Cardiac fibroblast (primary cell): ENCODE measurements around the gene CERS4.
A peak's percentile ranks its signal among the peaks of the same experiment; 100 is the strongest.

Experiments
- DNase-seq, 2 donors: peaks; one replicate each; pipeline versions ENCODE4 v3.0.0 to v3.0.0-alpha.2; 2010; ENCODE audit warnings: low read depth in 2 of 2
- H3K4me3 ChIP-seq, 2 donors: replicated peaks in 1 of 2; 1 replicate in 1 of 2; 2 replicates in 1 of 2; pipeline ENCODE4 v1.5.1; 2011; ENCODE audit warnings: low read depth in 2 of 2, low read length in 2 of 2, mild to moderate bottlenecking in 2 of 2, moderate library complexity in 1 of 2
- TF ChIP-seq, protein P1 (sequence below): IDR thresholded peaks from one replicate; pipeline ENCODE4 v1.5.1; 2011; ENCODE audit warnings: low read depth, mild to moderate bottlenecking, low read length, inconsistent platforms

Gene CERS4

DNA sequence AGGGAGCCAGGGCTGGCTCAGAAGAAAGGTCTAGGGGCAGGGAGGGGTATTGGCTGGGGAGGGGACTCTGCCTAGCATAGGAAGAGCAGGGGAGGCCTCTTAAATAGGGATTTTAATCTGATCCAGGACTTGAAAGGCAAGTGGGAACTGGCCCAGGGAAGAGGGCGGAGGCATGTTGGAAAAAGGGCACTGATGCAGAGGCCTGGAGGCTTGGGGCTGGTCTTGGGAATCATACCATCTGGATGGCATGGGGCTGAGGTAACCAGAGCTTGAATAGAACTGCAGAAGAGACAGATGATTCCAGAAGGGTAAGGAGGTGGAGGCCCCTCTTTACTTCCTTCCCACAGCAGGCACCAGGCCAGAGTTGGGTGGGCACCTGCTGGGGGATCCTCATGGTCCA lies 29.1 kb downstream of the CERS4 start:
- no peak for DNase-seq
- TF ChIP-seq, protein P1, sequence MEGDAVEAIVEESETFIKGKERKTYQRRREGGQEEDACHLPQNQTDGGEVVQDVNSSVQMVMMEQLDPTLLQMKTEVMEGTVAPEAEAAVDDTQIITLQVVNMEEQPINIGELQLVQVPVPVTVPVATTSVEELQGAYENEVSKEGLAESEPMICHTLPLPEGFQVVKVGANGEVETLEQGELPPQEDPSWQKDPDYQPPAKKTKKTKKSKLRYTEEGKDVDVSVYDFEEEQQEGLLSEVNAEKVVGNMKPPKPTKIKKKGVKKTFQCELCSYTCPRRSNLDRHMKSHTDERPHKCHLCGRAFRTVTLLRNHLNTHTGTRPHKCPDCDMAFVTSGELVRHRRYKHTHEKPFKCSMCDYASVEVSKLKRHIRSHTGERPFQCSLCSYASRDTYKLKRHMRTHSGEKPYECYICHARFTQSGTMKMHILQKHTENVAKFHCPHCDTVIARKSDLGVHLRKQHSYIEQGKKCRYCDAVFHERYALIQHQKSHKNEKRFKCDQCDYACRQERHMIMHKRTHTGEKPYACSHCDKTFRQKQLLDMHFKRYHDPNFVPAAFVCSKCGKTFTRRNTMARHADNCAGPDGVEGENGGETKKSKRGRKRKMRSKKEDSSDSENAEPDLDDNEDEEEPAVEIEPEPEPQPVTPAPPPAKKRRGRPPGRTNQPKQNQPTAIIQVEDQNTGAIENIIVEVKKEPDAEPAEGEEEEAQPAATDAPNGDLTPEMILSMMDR, result no peak
- no peak overlapping the region for H3K4me3 ChIP-seq

DNA sequence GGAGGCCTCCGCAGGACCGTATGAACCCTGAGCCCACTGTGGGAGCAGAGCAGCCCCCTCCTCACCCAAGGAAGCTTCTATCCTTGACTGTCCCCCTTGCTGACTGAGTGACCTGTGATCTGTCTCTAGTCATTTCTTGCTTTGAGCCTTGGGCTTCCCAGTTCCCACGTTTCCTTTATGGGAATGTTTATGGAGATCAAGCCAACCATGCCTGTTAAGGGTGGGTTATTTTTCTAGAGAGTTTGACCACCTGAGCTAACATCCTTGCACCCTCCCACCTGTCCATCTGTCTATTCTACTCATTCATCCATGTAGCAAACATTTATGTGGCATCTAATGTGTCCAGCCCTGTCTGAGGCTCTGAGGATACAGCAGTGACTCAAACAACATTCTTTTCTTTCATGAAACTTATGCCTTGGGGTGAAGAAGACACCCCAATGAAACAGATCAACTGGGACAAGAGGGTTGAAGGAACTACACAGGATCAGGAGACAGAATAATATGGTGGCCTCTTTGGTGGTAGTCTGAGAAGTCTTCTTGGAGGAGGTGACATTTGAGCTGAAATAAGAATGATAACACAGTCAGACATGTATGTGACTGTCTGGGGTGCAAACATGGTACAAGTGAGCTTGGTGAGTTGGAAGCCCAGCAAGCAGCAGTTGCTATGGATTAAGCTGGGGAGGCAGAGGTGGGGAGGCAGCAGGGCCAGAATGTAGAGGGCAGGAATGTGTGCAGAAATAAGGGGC lies 30.5 kb downstream of the CERS4 start:
- H3K4me3 ChIP-seq, result no peak overlapping the region
- no peak for DNase-seq
- TF ChIP-seq, protein P1, result no peak

DNA sequence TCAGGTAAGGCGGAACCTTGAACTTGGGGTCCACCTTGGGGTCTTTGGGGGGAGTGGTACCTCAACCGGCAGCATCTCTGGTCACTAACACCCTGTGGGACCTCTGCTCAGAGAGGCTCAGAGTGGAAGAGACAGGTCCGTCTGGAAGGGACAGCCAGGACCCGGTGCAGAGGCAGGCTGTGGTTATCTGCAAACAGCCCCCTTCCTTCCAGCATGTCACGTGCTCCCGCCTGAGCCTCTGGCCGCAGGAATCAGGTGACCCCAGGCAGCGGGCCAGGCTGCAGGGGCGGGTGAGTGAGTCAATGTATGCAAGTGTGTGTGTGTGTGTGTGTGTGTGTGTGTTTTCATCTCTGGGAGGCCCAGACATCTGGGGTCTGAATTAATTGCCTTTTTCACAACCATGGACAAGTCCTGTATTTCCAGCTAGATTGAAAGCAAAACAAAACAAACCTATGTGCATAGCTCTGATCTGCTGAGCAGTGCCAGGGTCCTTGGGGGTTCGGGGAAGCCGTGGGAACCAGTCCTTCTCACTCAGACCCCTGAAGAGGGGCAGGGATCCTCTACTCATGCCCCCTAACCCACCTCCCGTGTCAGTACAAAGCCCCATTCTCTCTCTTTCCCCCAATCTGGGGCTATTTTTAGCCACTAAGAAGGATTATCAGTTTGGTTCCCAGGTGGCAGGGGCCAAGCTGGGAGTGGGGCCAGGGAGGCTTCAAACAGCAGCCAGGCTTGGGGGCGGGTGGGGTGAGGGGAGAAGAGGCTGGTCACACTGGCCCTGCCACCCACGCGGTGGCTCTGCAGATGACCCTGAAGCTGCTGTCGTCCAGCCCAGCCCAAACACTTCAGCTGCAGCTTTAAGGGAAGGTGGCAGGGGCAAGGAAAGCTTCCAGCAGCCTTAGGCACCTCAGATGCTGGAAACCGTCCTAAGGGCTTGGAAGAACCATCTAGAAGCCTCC lies 31.4 kb downstream of the CERS4 start:
- H3K4me3 ChIP-seq, result peak overlapping the region in 1 of 2 donors; percentile 15
- peak; percentile 89 to 98 for DNase-seq
- TF ChIP-seq, protein P1, result no peak

DNA sequence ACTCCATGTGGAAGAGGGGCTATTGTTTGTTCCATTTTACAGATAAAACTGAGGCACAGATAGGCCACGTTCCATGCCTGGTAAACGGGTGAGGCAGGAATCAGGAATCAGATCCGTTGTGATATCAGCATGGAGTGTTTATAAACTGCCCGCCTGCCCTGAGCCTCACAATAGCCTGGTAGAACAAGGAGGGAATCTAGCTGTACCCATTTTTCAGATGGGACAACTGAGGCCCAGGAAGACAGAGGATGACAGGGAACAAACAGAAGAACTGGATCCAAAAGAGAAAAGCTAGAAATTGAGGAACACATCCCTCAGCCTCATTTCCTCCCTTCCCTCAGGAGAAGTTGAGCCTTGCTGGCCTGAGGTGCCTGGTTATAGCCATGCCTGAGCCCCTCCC lies 32.5 kb downstream of the CERS4 start:
- no peak for DNase-seq
- TF ChIP-seq, protein P1, result no peak
- H3K4me3 ChIP-seq, result no peak overlapping the region

DNA sequence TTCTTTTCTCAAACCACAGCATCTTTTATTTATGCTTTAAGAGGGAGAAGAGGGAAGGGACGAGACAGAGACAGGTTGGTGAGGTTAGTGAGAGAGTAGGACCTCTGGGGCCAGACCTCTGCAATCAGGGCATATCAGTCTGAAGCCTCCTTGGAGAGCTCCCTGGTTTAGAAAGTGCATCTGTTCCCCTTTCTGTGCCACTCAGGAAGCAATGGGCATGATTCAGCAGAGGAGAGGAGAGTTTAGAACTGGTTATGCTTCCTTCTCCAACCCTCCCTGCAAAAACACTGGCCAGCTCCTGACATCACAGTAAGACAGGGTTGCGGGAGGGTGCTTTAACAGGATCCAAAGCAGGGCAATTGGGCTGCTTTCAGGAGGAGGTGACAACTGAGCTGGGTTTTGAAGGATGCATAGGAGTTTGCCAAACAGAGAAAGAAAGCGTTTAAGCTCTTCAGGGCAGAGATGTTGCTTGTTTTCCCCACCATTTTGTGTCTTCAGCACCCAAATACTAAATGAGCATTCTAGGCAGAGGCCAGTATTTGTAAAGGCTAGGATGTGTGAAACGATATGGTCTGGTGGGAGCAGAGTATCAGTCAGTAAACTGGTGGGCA lies 33.1 kb downstream of the CERS4 start:
- TF ChIP-seq, protein P1, result no peak
- DNase-seq, result no peak
- H3K4me3 ChIP-seq, result no peak overlapping the region

DNA sequence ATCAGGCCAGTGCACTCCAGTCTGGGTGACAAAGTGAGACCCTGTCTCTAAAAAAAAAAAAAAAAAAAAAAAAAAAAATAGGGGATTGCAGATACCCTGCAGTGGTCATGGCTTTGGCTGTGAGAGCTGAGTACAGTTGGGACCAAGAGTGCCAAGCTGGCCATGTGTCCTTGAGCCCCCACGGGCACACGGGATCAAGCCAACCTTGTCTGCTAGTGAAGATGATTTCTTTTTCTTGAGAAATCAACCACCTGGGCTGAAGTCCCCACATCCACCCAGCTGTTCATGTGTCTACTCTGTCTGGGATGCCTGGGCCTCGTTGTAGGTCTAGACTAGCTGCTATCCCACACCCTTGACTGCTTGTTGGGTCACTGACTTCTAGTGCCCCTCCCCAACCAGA lies 34.0 kb downstream of the CERS4 start:
- TF ChIP-seq, protein P1, result no peak
- no peak overlapping the region for H3K4me3 ChIP-seq
- DNase-seq, result no peak
